Measurements from ENCODE around the gene PIK3CG. TPM values are rescaled to one million over a fixed set of nuclear protein-coding genes. Genes with fewer than 3 reads are reported as not detected.

Gene PIK3CG
- total RNA-seq, 1 experiment from 2014 or later, result 0.05 TPM

DNA sequence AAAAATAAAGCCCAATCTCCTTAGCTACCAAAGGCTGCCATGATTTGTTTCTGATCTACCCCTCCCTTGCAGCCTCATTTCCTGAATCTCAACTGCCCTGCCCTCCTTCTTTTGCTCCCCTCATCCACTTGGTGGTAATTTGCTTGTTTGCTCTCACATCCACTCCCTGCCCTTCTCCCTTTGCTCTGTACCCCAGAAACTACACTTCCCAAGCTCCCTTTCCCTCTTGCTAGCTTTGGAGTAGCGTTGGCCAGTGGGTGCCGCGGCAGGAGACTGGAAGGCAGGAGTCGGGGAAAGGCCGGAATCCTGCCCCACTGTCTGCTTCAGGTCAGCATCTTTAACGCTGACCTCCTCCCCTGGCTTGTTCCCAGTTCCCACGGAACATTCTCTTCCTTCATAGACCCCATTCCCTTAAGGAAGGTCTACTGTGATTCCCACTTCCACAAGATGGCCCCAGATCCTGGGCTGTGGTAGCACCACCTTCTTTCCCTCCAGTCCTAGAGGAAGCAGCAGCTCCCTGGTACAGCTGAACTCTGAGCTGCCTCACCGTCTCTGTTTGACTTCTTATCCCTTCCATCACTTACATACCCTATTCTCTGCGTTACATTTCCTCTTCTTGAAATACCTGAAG is 79.1 kb downstream of the PIK3CG start (continued):
- no peak for TF ChIP-seq TCF7L2 (IDR thresholded peaks at IDR 0.05; ENCODE audit: borderline replicate concordance, extremely low read depth, insufficient read depth, insufficient read length)
- no peak for TF ChIP-seq YY1 (IDR thresholded peaks at IDR 0.05; ENCODE audit: extremely low read depth, insufficient replicate concordance, low read depth, low read length)

DNA sequence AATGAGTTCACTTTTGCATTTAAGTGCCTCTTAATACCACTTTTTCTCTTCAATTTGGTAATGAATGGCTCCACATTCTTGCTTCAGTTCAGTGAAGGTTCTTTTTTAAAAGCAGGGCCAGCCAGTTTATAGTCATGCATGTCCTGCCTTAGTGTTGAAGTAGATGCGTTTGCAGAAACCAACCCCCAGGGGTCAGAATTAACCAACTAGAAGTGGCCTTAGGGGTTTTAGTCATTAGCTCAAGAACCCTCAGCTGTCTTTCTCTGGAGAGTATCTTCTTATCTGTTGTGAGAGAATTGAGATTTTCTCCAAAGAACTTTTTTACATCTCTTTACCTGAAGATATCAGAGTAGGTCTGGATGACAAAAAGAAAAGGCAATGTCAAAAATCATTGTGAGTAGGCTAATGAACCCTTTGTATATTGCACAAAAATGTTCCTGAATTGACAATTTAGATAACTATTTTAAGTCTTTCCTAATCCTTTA is 82.2 kb downstream of the PIK3CG start:
- H3K36me3 ChIP-seq (ENCODE audit: control insufficient read depth in 1 of 2, insufficient read depth in 2 of 2, low read length in 2 of 2), result no peaks in the 10 kb centered on the region
- H3K27me3 ChIP-seq (ENCODE audit: insufficient read depth, low read length), result no peaks in the 10 kb centered on the region
- no peak overlapping the region for H3K9ac ChIP-seq (ENCODE audit: low read length)
- H4K20me1 ChIP-seq (ENCODE audit: insufficient read depth), result no peaks in the 10 kb centered on the region
- intact Hi-C loops (cut with micrococcal nuclease), result loop anchor here (1.0 to 10.0 kb wide), 4 partner anchors 154 to 932 kb away; no protein-coding TSS in a partner anchor
- TF ChIP-seq CBX3 (IDR thresholded peaks at IDR 0.05; ENCODE audit: low read depth) (0 out of 2 replicates have a peak, but pooled peaks have one; percentile 20), RAD21 (IDR thresholded peaks at IDR 0.05; ENCODE audit: low read depth) (peak; percentile 87), CEBPB (IDR thresholded peaks at IDR 0.05; ENCODE audit: low read depth) (no peak), CTCF (IDR thresholded peaks at IDR 0.05 in 2 of 3, conservative IDR thresholded peaks at IDR 0.05 in 1 of 3; ENCODE audit: borderline replicate concordance in 1 of 3, insufficient read depth in 1 of 3, low read depth in 2 of 3, low read length in 2 of 3) (peak; percentile 67 to 78 (median 73)), ELF1 (IDR thresholded peaks at IDR 0.05; ENCODE audit: borderline replicate concordance, low read depth) (no peak)
- no peaks in the 10 kb centered on the region for H3K9me2 ChIP-seq (ENCODE audit: insufficient read depth)
- no peak overlapping the region for H2AFZ ChIP-seq (ENCODE audit: low read depth, low read length, poor library complexity, severe bottlenecking)
- no peak overlapping the region for H3K27ac ChIP-seq (ENCODE audit: low read depth, low read length)
- H3K4me2 ChIP-seq (ENCODE audit: low read length), result no peak overlapping the region
- ATAC-seq (peak; percentile 97), DNase-seq (ENCODE audit: low read depth, low spot score) (peak; percentile 68)
- POLR2A ChIA-PET, result no interaction called here
- H3K9me3 ChIP-seq (ENCODE audit: control insufficient read depth in 1 of 2, insufficient read depth in 1 of 2, low read depth in 1 of 2, low read length in 2 of 2), result no peaks in the 10 kb centered on the region
- H3K4me1 ChIP-seq (ENCODE audit: control insufficient read depth in 1 of 2, insufficient read depth in 2 of 2, low read length in 2 of 2), result no peaks in the 10 kb centered on the region
- BruUV-seq (replicated peaks), result no TSS peak
- RAD21 ChIA-PET (ENCODE audit: low non-redundant PET in 1 of 2, low total read pairs in 2 of 2, uncharacterized antibody in 2 of 2, unreplicated experiment in 2 of 2), result interaction anchor here in 1 of 2 experiments (1.0 to 1.9 kb wide), 3 partner anchors 200 to 205 kb away, joined by 3 to 12 read pairs (median 3); no protein-coding TSS in a partner anchor
- CTCF ChIA-PET, result interaction anchor here (0.6 to 5.2 kb wide), 16 partner anchors 8 to 932 kb away, joined by 3 to 124 read pairs (median 4); no protein-coding TSS in a partner anchor
- no peak overlapping the region for H3K4me3 ChIP-seq (replicated peaks in 1 of 2; ENCODE audit: low read depth in 1 of 2, low read length in 2 of 2)
- no peaks in the 10 kb centered on the region for H3K79me2 ChIP-seq (ENCODE audit: insufficient read depth, low read length)

Data from HCT116 (cell line).